NOMO-1 treated with DMSO at 0.1 percent for 48 hours (cell line): ENCODE results near the gene TMEM150B.
A peak's percentile ranks its signal among the peaks of the same experiment; 100 is the strongest.

Experiments
- DNase-seq: peaks from one replicate; lab custom pipeline; 2025; ENCODE audit not compliant: unreplicated experiment; lab: John Stamatoyannopoulos, UW

The TMEM150B gene

GRCh38 chr19:55279770-55280643, 45.1 kb downstream of the TMEM150B start, which contains the start of gene HSPBP1:
Gene HSPBP1 (minus strand): TSS chr19:55280110. CDS start chr19:55279608, 502 bp downstream.
- DNase-seq, result peak; percentile 95

GRCh38 chr19:55279340-55279739, 45.8 kb downstream of the TMEM150B start:
- no peak for DNase-seq

- DNase-seq, result no peak
These were observed 46.6 kb downstream of the TMEM150B start for GRCh38 chr19:55278391-55279135.

GRCh38 chr19:55277494-55277893, 47.6 kb downstream of the TMEM150B start:
- no peak for DNase-seq

GRCh38 chr19:55276720-55277430, 48.3 kb downstream of the TMEM150B start:
- peak; percentile 75 for DNase-seq

- peak; percentile 67 for DNase-seq
These were observed 49.1 kb downstream of the TMEM150B start for GRCh38 chr19:55275851-55276719.

- DNase-seq, result no peak
These were observed 51.0 kb downstream of the TMEM150B start for GRCh38 chr19:55273978-55274707.

GRCh38 chr19:55272142-55272541, 53.0 kb downstream of the TMEM150B start:
- no peak for DNase-seq

GRCh38 chr19:55270172-55270942, 54.8 kb downstream of the TMEM150B start:
- no peak for DNase-seq

- DNase-seq, result no peak
These were observed 55.8 kb downstream of the TMEM150B start for GRCh38 chr19:55269299-55269698.

- no peak for DNase-seq
These were observed 58.3 kb downstream of the TMEM150B start for GRCh38 chr19:55266840-55267239.

GRCh38 chr19:55266404-55266803, 58.7 kb downstream of the TMEM150B start:
- DNase-seq, result no peak

- no peak for DNase-seq
These were observed 59.3 kb downstream of the TMEM150B start for GRCh38 chr19:55265723-55266386.

- DNase-seq, result no peak
These were observed 60.0 kb downstream of the TMEM150B start for GRCh38 chr19:55265173-55265572.

GRCh38 chr19:55264531-55264930, 60.6 kb downstream of the TMEM150B start:
- DNase-seq, result no peak
